Endothelial cell of umbilical vein (primary cell): Measurements from ENCODE around the gene FSTL3. TPM values are rescaled to one million over a fixed set of nuclear protein-coding genes. Genes with fewer than 3 reads are reported as not detected.
A peak's percentile ranks its signal among the peaks of the same experiment; 100 is the strongest.
"Not testable (repeated sequence)": the region's sequence is repeated elsewhere in the genome, so short reads cannot be mapped to it uniquely, and the experiment has no call there.

ENCODE experiments used
- BruUV-seq: library from RNA; stranded (reverse); fragments of 400-500 nt; replicated peaks from 2 replicates; lab custom pipeline; 2021; lab: Mats Ljungman, UMichigan
- CTCF ChIA-PET: fragments of 300-600, 350-600 bp; sonication (Branson Sonifier 250); formaldehyde crosslinking; loops from one replicate; lab custom pipeline; 2021; ENCODE audit warnings: antibody characterized with exemption, inconsistent platforms; lab: Charles Lee
- POLR2A ChIA-PET: fragments of 300-600, 350-600 bp; sonication (Branson Sonifier 250); formaldehyde crosslinking; loops from one replicate; lab custom pipeline; 2021; ENCODE audit warnings: antibody characterized with exemption, inconsistent platforms; lab: Charles Lee
- DNase-seq: peaks from one replicate; pipeline ENCODE4 v3.0.0-alpha.2; 2011; ENCODE audit warnings: low read depth, low spot score
- FAIRE-seq: peaks from 2 replicates; lab custom pipeline; 2011; peaks lifted over from hg19 to GRCh38; lab: Jason Lieb, UNC
- H2AFZ ChIP-seq: 2 replicates; pipeline ENCODE4 v1.6.0; 2012; ENCODE audit warnings: low read depth, low read length, control low read depth, inconsistent platforms
- H3K27ac ChIP-seq: 2 replicates; pipeline ENCODE4 v1.5.1; 2011; ENCODE audit warnings: low read depth, mild to moderate bottlenecking, control low read depth, low read length, moderate library complexity; ENCODE audit not compliant: insufficient read depth
- H3K27me3 ChIP-seq, 2 experiments: 2 replicates each; pipeline versions ENCODE4 v1.6.0 to v1.6.1; 2011; ENCODE audit warnings: low read length in 2 of 2, mixed read lengths in 1 of 2; ENCODE audit not compliant: control insufficient read depth in 2 of 2, insufficient read depth in 2 of 2
- H3K36me3 ChIP-seq, 2 experiments: 2 replicates in 1 of 2; 3 replicates in 1 of 2; pipeline ENCODE4 v1.5.1; 2011; ENCODE audit warnings: low read length in 2 of 2, mild to moderate bottlenecking in 1 of 2, moderate library complexity in 1 of 2; ENCODE audit not compliant: control insufficient read depth in 2 of 2, insufficient read depth in 2 of 2; ENCODE audit errors: extremely low read depth in 1 of 2
- H3K4me1 ChIP-seq: 3 replicates; pipeline ENCODE4 v1.5.1; 2011; ENCODE audit warnings: mild to moderate bottlenecking, low read length; ENCODE audit not compliant: control insufficient read depth, insufficient read depth; ENCODE audit errors: extremely low read depth
- H3K4me2 ChIP-seq: 2 replicates; pipeline ENCODE4 v1.6.1; 2011; ENCODE audit warnings: low read length, control low read depth, mixed read lengths; ENCODE audit not compliant: insufficient read depth
- H3K4me3 ChIP-seq, 3 experiments: fragments of 200-600 bp in 1 of 3; sonication (generic), shearing (Covaris generic) in 1 of 3; replicated peaks in 1 of 3; 2 replicates each; pipeline ENCODE4 v1.5.1; 2011 to 2016; ENCODE audit warnings: control low read depth in 3 of 3, low read length in 3 of 3, mild to moderate bottlenecking in 2 of 3, inconsistent platforms in 1 of 3, low read depth in 1 of 3, moderate library complexity in 1 of 3; ENCODE audit not compliant: insufficient read depth in 1 of 3
- H3K79me2 ChIP-seq: 2 replicates; pipeline ENCODE4 v1.6.0; 2012; ENCODE audit warnings: low read length, inconsistent platforms; ENCODE audit not compliant: control insufficient read depth, insufficient read depth
- H3K9ac ChIP-seq: replicated peaks from 2 replicates; pipeline ENCODE3; 2011; ENCODE audit warnings: low read length, control low read depth; ENCODE audit not compliant: insufficient read depth; ENCODE audit errors: extremely low read depth
- H3K9me1 ChIP-seq: replicated peaks from 3 replicates; pipeline ENCODE4 v1.6.0; 2011; ENCODE audit warnings: mild to moderate bottlenecking, low read length; ENCODE audit not compliant: control insufficient read depth, insufficient read depth; ENCODE audit errors: extremely low read depth
- H3K9me3 ChIP-seq: replicated peaks from 2 replicates; pipeline ENCODE4 v1.5.1; 2012; ENCODE audit warnings: low read length, inconsistent platforms; ENCODE audit not compliant: control insufficient read depth, insufficient read depth
- H4K20me1 ChIP-seq: replicated peaks from 2 replicates; pipeline ENCODE3; 2011; ENCODE audit warnings: mild to moderate bottlenecking, low read length; ENCODE audit not compliant: control insufficient read depth, insufficient read depth; ENCODE audit errors: extremely low read depth
- FOS ChIP-seq: IDR thresholded peaks from 2 replicates; pipeline ENCODE4 v1.6.1; 2011; ENCODE audit warnings: mild to moderate bottlenecking, low read length, moderate library complexity, borderline replicate concordance; ENCODE audit not compliant: insufficient read depth
- MYC ChIP-seq: IDR thresholded peaks from one replicate; pipeline ENCODE4 v1.6.1; 2011; ENCODE audit warnings: mild to moderate bottlenecking, low read depth, low read length
- POLR2AphosphoS5 ChIP-seq: IDR thresholded peaks from 2 replicates; pipeline ENCODE4 v1.6.1; 2012; ENCODE audit warnings: low read depth, mild to moderate bottlenecking, control low read depth, low read length, moderate library complexity; ENCODE audit not compliant: insufficient read depth
- dilution Hi-C: fragments of 300-500 bp; cut with MboI; formaldehyde crosslinking; loops from one replicate; pipeline ENCODE4 v1.15.0; 2019; ENCODE audit warnings: low sequenced_read_pairs; ENCODE audit not compliant: extremely low pct_ligation_motif_present
- intact Hi-C: fragments of 100-400 bp; cut with micrococcal nuclease; formaldehyde crosslinking; loops from one replicate; pipeline ENCODE4 v1.10.0; 2022
- polyA plus RNA-seq, 4 experiments: library from polyadenylated mRNA; depleted of rRNA in 3 of 4; stranded (reverse) in 3 of 4; unstranded in 1 of 4; fragments of >200 nt; gene quantifications; 2 replicates each; pipeline versions ENCODE4 v1.2.1 to v1.2.3, GENCODE V29; 2011 to 2012; ENCODE audit warnings: missing spikeins in 1 of 4
- total RNA-seq: library from RNA; stranded (reverse); gene quantifications from 2 replicates; pipeline ENCODE4 v1.2.3, GENCODE V29; 2021
- TF ChIP-seq, protein P1 (sequence below): IDR thresholded peaks from 2 replicates; pipeline ENCODE4 v1.6.1; 2011; ENCODE audit not compliant: insufficient read depth, insufficient read length

Gene FSTL3
- total and polyA plus RNA-seq, 2 donors (not counting 3 experiments of a cell fraction or from before 2014, with no cell fraction given): 19.9 to 45.2 TPM

DNA sequence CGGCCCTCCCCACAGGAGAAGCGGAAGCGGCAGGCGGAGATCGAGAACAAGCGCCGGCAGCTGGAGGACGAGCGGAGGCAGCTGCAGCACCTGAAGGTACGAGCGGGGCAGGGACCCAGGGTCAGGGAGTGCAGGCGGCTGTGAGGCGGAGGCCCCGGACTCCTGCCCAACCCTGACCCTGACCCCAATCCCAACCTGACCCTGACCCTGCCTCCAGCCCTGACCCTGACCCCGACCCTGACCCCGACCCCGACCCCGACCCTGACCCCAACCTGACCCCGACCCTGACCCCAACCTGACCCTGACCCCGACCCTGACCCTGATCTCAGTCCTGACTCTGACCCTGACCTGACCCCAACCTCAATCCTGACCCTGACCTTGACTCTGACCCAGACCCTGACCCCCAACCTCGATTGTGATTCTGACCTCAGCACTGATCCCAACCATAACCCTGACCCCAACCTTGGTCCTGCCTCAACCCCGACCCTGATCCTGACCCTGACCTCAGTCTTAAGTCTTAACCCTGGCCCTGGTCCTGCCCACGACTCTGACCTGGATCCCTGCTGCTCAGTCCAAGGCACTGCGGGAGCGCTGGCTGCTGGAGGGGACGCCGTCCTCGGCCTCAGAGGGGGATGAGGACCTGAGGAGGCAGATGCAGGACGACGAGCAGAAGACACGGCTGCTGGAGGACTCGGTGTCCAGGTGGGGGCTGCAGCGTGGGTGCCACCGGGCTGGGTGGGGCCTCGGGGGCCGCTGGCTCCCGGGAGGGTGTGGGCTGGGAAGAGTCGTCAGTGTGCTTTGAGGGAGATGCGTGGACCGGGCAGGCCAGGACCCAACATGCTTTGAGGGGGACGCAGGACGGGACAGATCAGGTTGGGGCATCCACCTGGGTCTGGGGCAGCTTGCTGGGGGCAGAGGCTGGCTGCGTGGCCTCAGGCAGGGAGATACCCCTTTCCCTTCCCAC is 51.1 kb downstream of the FSTL3 start:
- Histone ChIP-seq H3K27me3 (no peaks in the 10 kb centered on the region), H3K27ac (peak overlapping the region; percentile 79), H3K4me3 (no peak overlapping the region), H4K20me1 (no peaks in the 10 kb centered on the region), H3K79me2 (no peaks in the 10 kb centered on the region), H2AFZ (peak overlapping the region; percentile 59), H3K4me2 (no peak overlapping the region), H3K9me1 (no peaks in the 10 kb centered on the region), H3K4me1 (peaks cover 8% of the 10 kb centered on the region), H3K9ac (no peak overlapping the region), H3K36me3 (no peaks in the 10 kb centered on the region), H3K9me3 (no peaks in the 10 kb centered on the region)
- DNase-seq: peak; percentile 14
- CTCF ChIA-PET: interaction anchor here (0.9 to 1.5 kb wide), 2 partner anchors 47 to 64 kb away, joined by 3 to 9 read pairs; partner anchors contain the start of gene RNF126
- dilution Hi-C loops: no loop called here
- BruUV-seq: no TSS peak
- intact Hi-C loops: no loop called here
- TF ChIP-seq, protein P1, sequence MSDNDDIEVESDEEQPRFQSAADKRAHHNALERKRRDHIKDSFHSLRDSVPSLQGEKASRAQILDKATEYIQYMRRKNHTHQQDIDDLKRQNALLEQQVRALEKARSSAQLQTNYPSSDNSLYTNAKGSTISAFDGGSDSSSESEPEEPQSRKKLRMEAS: no peak
- POLR2A ChIA-PET: no interaction called here
- FAIRE-seq: no peak

DNA sequence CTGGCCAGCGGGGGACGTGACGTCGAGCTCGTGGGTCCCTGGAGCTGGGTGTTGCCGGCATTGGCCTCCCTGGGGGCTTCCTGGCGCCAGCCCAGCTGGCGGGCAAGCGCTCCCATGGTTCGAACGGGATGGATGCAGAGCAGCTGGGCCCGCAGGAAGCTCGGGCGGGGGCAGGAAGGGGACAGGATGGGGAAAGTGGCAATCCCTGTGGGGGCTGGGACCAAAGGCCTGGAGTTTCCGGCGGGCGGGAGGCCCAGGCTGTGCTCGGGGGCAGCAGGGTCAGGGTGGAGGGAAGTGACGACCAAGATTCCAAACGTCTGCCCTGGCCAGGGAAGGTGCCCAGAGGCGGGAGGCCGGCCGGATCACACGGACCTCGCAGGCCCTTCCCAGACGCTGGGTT is 51.8 kb downstream of the FSTL3 start:
- dilution Hi-C loops: no loop called here
- no peaks in the 10 kb centered on the region for H3K36me3 ChIP-seq
- H3K9me1 ChIP-seq: no peaks in the 10 kb centered on the region
- no peaks in the 10 kb centered on the region for H3K79me2 ChIP-seq
- no peaks in the 10 kb centered on the region for H3K27me3 ChIP-seq
- no peaks in the 10 kb centered on the region for H3K9me3 ChIP-seq
- peak overlapping the region; percentile 33 for H3K9ac ChIP-seq
- intact Hi-C loops: loop anchor here (1.0 kb wide), 2 partner anchors 8 to 48 kb away; no protein-coding TSS in a partner anchor
- H4K20me1 ChIP-seq: no peaks in the 10 kb centered on the region
- peak overlapping the region; percentile 59 for H2AFZ ChIP-seq
- ChIA-PET CTCF (interaction anchor here (0.9 to 1.5 kb wide), 3 partner anchors 18 to 65 kb away, joined by 3 to 9 read pairs (median 3); partner anchors contain the start of gene RNF126), POLR2A (no interaction called here)
- H3K4me1 ChIP-seq: peaks cover 8% of the 10 kb centered on the region
- DNase-seq (peak; percentile 66), FAIRE-seq (peak; percentile 87)
- no peak overlapping the region for H3K4me2 ChIP-seq
- TF ChIP-seq FOS: peak; percentile 16
- peak; percentile 75 for TF ChIP-seq POLR2AphosphoS5
- no peak for TF ChIP-seq MYC
- peak overlapping the region; percentile 79 for H3K27ac ChIP-seq
- no peak overlapping the region for H3K4me3 ChIP-seq
- BruUV-seq: no TSS peak

DNA sequence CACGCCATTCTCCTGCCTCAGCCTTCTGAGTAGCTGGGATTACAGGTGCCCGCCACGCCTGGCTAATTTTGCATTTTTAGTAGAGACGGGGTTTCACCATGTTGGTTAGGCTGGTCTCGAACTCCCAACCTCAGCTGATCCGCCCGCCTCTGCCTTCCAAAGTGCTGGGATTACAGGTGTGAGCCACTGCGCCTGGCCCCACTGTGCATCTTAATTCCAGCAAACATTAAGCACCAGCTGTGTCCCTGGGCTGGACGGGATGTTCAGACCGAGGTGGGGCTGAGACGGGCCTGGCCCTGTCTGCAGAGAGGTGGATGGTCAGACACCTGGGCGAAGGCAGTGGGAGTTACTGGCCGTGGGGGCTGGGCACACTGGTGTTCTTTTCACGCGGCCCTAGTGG is 53.4 kb downstream of the FSTL3 start:
- H3K4me2 ChIP-seq, H2AFZ ChIP-seq, FAIRE-seq, H3K4me1 ChIP-seq, H3K9me3 ChIP-seq, H3K9ac ChIP-seq, BruUV-seq, H3K27ac ChIP-seq, H3K36me3 ChIP-seq, CTCF ChIA-PET, DNase-seq, H3K9me1 ChIP-seq, H3K27me3 ChIP-seq, intact Hi-C loops, H3K4me3 ChIP-seq, H4K20me1 ChIP-seq, dilution Hi-C loops, H3K79me2 ChIP-seq: not testable (repeated sequence)
- POLR2A ChIA-PET: interaction anchor here (0.7 kb wide), 1 partner anchor 62 kb away, joined by 4 read pairs; no protein-coding TSS in a partner anchor
